Right lobe of liver (tissue), 4 donors: Measurements from ENCODE around the gene IGF2BP3.

Source experiments
- POLR2A ChIP-seq: fragments of 450-650 bp; IDR thresholded peaks from one replicate; pipeline ENCODE4 v1.6.1; 2017; ENCODE audit warnings: antibody characterized with exemption, mild to moderate bottlenecking
- TF ChIP-seq, protein P1 (sequence below), 4 donors: fragments of 200-600 bp in 3 of 4; fragments of 450-650 bp in 1 of 4; IDR thresholded peaks; one replicate each; pipeline versions ENCODE4 v1.5.1 to v1.8.0; 2016 to 2022; ENCODE audit warnings: antibody characterized with exemption in 4 of 4, mild to moderate bottlenecking in 2 of 4
- donor health status: DM: no; HTN: no; CAD: no.
- donor health status: DM: no; HTN: no; CAD: no.
- donor health status: DM: no; HTN: yes; CAD: no.

DNA sequence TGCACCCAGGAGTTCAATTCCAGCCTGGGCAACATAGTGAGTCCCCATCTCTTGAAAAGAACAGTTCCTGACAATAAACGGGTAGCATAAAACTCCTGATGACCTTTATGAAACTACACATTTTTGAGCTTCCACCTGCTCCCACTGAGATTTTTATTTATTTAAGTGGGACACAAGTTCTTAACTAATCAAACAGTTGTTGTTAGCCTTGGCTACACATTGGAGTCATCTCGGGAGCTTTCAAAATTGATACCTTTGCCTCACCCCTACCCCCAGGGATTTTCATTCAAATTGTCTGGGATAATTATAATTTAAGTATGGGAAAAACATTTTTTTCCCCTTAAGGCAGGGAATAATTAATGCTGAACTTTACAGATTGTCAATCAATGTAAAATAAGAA lies 131.9 kb downstream of the IGF2BP3 start:
- TF ChIP-seq, protein P1, sequence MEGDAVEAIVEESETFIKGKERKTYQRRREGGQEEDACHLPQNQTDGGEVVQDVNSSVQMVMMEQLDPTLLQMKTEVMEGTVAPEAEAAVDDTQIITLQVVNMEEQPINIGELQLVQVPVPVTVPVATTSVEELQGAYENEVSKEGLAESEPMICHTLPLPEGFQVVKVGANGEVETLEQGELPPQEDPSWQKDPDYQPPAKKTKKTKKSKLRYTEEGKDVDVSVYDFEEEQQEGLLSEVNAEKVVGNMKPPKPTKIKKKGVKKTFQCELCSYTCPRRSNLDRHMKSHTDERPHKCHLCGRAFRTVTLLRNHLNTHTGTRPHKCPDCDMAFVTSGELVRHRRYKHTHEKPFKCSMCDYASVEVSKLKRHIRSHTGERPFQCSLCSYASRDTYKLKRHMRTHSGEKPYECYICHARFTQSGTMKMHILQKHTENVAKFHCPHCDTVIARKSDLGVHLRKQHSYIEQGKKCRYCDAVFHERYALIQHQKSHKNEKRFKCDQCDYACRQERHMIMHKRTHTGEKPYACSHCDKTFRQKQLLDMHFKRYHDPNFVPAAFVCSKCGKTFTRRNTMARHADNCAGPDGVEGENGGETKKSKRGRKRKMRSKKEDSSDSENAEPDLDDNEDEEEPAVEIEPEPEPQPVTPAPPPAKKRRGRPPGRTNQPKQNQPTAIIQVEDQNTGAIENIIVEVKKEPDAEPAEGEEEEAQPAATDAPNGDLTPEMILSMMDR (IDR thresholded peaks at IDR 0.05): no peak
- no peak for TF ChIP-seq POLR2A
